ENCODE results near the gene CA4.

- TF ChIP-seq NR1H2 (CRISPR knock-in tag; IDR thresholded peaks at IDR 0.05) (no peak), PRDM15 (CRISPR knock-in tag; IDR thresholded peaks at IDR 0.05) (no peak), CTCF (IDR thresholded peaks at IDR 0.05) (no peak), ATF3 (CRISPR knock-in tag; conservative IDR thresholded peaks at IDR 0.05) (no peak), CBFB (CRISPR knock-in tag; IDR thresholded peaks at IDR 0.05; ENCODE audit: low read depth) (no peak), ZSCAN18 (CRISPR knock-in tag; IDR thresholded peaks at IDR 0.05) (no peak), ZNF232 (CRISPR knock-in tag; IDR thresholded peaks at IDR 0.05) (no peak), NR3C1 (CRISPR knock-in tag; conservative IDR thresholded peaks at IDR 0.05; ENCODE audit: low read depth) (no peak), USF2 (CRISPR knock-in tag; IDR thresholded peaks at IDR 0.05) (no peak), SMAD3 (CRISPR knock-in tag; IDR thresholded peaks at IDR 0.05; ENCODE audit: borderline replicate concordance) (no peak), CREB1 (CRISPR knock-in tag; IDR thresholded peaks at IDR 0.05) (no peak), MAX (CRISPR knock-in tag; IDR thresholded peaks at IDR 0.05) (no peak)
These were observed 12.0 kb downstream of the CA4 start for GRCh38 chr17:60161598-60162330.
